ENCODE results near the gene DBNDD1.

DBNDD1 gene

DNA sequence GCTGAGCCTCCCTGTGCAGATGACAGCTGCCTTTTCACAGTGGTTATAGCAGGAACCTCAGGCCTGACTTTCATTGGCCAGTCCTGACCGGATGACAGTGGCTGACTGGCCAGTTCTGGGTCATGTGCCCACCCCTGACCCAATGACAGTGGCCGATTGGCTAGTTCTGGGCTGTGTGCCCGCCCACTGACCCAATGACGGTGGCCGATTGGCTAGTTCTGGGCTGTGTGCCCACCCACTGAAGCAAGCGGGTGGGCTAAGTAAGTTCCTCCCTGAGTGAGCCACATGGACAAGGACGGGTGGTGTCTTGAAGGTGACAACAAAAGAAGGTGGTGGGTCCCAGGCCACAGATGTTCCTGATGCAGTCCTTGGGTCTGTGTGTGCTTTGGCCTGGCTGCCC lies 61.2 kb downstream of the DBNDD1 start:
- no peak for DNase-seq

GRCh38 chr16:89957216-89957785 lies 62.0 kb downstream of the DBNDD1 start:
- DNase-seq: no peak

GRCh38 chr16:89956505-89957215 lies 62.6 kb downstream of the DBNDD1 start:
- no peak for DNase-seq

GRCh38 chr16:89955001-89955685 lies 64.1 kb downstream of the DBNDD1 start:
- no peak for DNase-seq
